H9 (cell line): ENCODE results near the gene COTL1. TPM values are rescaled to one million over a fixed set of nuclear protein-coding genes. Genes with fewer than 3 reads are reported as not detected.

Experiments used
- DNase-seq: peaks from one replicate; pipeline ENCODE4 v3.0.0-alpha.2; 2017
- H2AFZ ChIP-seq: one replicate; pipeline ENCODE4 v1.6.1; 2013; ENCODE audit warnings: mild to moderate bottlenecking, low read length, control low read depth, moderate library complexity
- H2AK5ac ChIP-seq: 2 replicates; pipeline ENCODE4 v1.6.1; 2013; ENCODE audit warnings: low read length, control low read depth, mixed read lengths; ENCODE audit not compliant: insufficient read length
- H2BK120ac ChIP-seq: one replicate; pipeline ENCODE4 v1.6.1; 2013; ENCODE audit warnings: low read depth, mild to moderate bottlenecking, low read length, control low read depth, inconsistent platforms; ENCODE audit not compliant: poor library complexity, severe bottlenecking
- H2BK12ac ChIP-seq: 2 replicates; pipeline ENCODE4 v1.6.1; 2013; ENCODE audit warnings: low read length, control low read depth, mixed read lengths, low read depth; ENCODE audit not compliant: insufficient read length
- H2BK15ac ChIP-seq: 2 replicates; pipeline ENCODE4 v1.6.1; 2013; ENCODE audit warnings: low read depth, low read length, control low read depth
- H2BK20ac ChIP-seq: one replicate; pipeline ENCODE4 v1.6.1; 2013; ENCODE audit warnings: low read depth, mild to moderate bottlenecking, low read length, control low read depth, inconsistent platforms; ENCODE audit not compliant: poor library complexity, severe bottlenecking
- H2BK5ac ChIP-seq: 2 replicates; pipeline ENCODE4 v1.6.1; 2013; ENCODE audit warnings: low read length, control low read depth, mixed read lengths; ENCODE audit not compliant: insufficient read length
- H3K14ac ChIP-seq: 2 replicates; pipeline ENCODE4 v1.6.1; 2013; ENCODE audit warnings: low read length, control low read depth; ENCODE audit not compliant: insufficient read depth
- H3K18ac ChIP-seq: 2 replicates; pipeline ENCODE4 v1.6.1; 2013; ENCODE audit warnings: low read depth, mild to moderate bottlenecking, mixed read lengths, low read length, control low read depth; ENCODE audit not compliant: insufficient read length
- H3K23ac ChIP-seq: 2 replicates; pipeline ENCODE4 v1.6.1; 2013; ENCODE audit warnings: low read length, control low read depth, mixed read lengths, low read depth; ENCODE audit not compliant: insufficient read length
- H3K23me2 ChIP-seq: 2 replicates; pipeline ENCODE4 v1.6.1; 2013; ENCODE audit warnings: low read depth, mild to moderate bottlenecking, mixed read lengths, low read length, control low read depth; ENCODE audit not compliant: insufficient read length, poor library complexity, severe bottlenecking
- H3K27ac ChIP-seq: 2 replicates; pipeline ENCODE4 v1.5.1; 2013; ENCODE audit warnings: low read length, control low read depth, mixed read lengths, low read depth; ENCODE audit not compliant: insufficient read length
- H3K27me3 ChIP-seq: 2 replicates; pipeline ENCODE4 v1.6.1; 2013; ENCODE audit warnings: low read length, control low read depth, inconsistent platforms; ENCODE audit not compliant: insufficient read depth
- H3K4ac ChIP-seq: 2 replicates; pipeline ENCODE4 v1.6.1; 2013; ENCODE audit warnings: low read depth, mild to moderate bottlenecking, control low read depth, inconsistent platforms, low read length, moderate library complexity
- H3K4me1 ChIP-seq: 2 replicates; pipeline ENCODE4 v1.6.1; 2013; ENCODE audit warnings: low read length, control low read depth, inconsistent platforms; ENCODE audit not compliant: insufficient read depth
- H3K4me2 ChIP-seq: 2 replicates; pipeline ENCODE4 v1.6.1; 2013; ENCODE audit warnings: low read length, control low read depth, mixed read lengths; ENCODE audit not compliant: insufficient read length, insufficient read depth
- H3K56ac ChIP-seq: 2 replicates; pipeline ENCODE4 v1.6.1; 2013; ENCODE audit warnings: low read depth, mild to moderate bottlenecking, mixed read lengths, low read length, control low read depth; ENCODE audit not compliant: insufficient read length
- H3K79me1 ChIP-seq: 2 replicates; pipeline ENCODE4 v1.6.1; 2013; ENCODE audit warnings: low read depth, mild to moderate bottlenecking, moderate library complexity, low read length, control low read depth, inconsistent platforms; ENCODE audit not compliant: insufficient read depth, poor library complexity, severe bottlenecking
- H3K79me2 ChIP-seq: 2 replicates; pipeline ENCODE4 v1.6.1; 2013; ENCODE audit warnings: low read length, control low read depth, inconsistent platforms; ENCODE audit not compliant: insufficient read depth
- H3K9ac ChIP-seq: 2 replicates; pipeline ENCODE4 v1.6.1; 2013; ENCODE audit warnings: low read length, control low read depth, mixed read lengths; ENCODE audit not compliant: insufficient read length; ENCODE audit errors: extremely low read depth
- H3K9me3 ChIP-seq: one replicate; pipeline ENCODE4 v1.6.1; 2013; ENCODE audit warnings: low read depth, low read length, inconsistent platforms; ENCODE audit not compliant: control insufficient read depth
- H3T11ph ChIP-seq: one replicate; pipeline ENCODE4 v1.6.1; 2013; ENCODE audit warnings: mild to moderate bottlenecking, low read length, control low read depth, inconsistent platforms
- H4K20me1 ChIP-seq: one replicate; pipeline ENCODE4 v1.6.1; 2013; ENCODE audit not compliant: control insufficient read depth, insufficient read length, insufficient read depth
- H4K5ac ChIP-seq: 2 replicates; pipeline ENCODE4 v1.6.1; 2013; ENCODE audit warnings: low read depth, mild to moderate bottlenecking, mixed read lengths, low read length, control low read depth; ENCODE audit not compliant: insufficient read length
- H4K8ac ChIP-seq: replicated peaks from 2 replicates; pipeline ENCODE4 v1.6.1; 2013; ENCODE audit warnings: low read length, control low read depth, mixed read lengths, low read depth; ENCODE audit not compliant: insufficient read length
- H4K91ac ChIP-seq: 2 replicates; pipeline ENCODE4 v1.6.1; 2013; ENCODE audit warnings: low read depth, mild to moderate bottlenecking, moderate library complexity, mixed read lengths, low read length, control low read depth; ENCODE audit not compliant: insufficient read length
- H3K27ac Mint-ChIP-seq, 3 experiments: 2 replicates in 2 of 3; 3 replicates in 1 of 3; pipeline ENCODE4 v1.8.0; 2020 to 2021; ENCODE audit warnings: mixed read lengths in 3 of 3, mild to moderate bottlenecking in 1 of 3, moderate library complexity in 1 of 3
- H3K27me3 Mint-ChIP-seq: 2 replicates; pipeline ENCODE4 v1.8.0; 2021; ENCODE audit warnings: low read depth, mild to moderate bottlenecking, moderate library complexity, mixed read lengths
- H3K36me3 Mint-ChIP-seq, 3 experiments: 2 replicates in 2 of 3; 3 replicates in 1 of 3; pipeline ENCODE4 v1.8.0; 2020 to 2021; ENCODE audit warnings: low read depth in 3 of 3, mixed read lengths in 3 of 3; ENCODE audit not compliant: insufficient read depth in 1 of 3
- H3K4me1 Mint-ChIP-seq, 2 experiments: 2 replicates each; pipeline ENCODE4 v1.8.0; 2020; ENCODE audit warnings: mixed read lengths in 2 of 2
- H3K4me3 Mint-ChIP-seq, 2 experiments: 2 replicates in 1 of 2; 3 replicates in 1 of 2; pipeline ENCODE4 v1.8.0; 2020 to 2021; ENCODE audit warnings: mild to moderate bottlenecking in 2 of 2, mixed read lengths in 2 of 2, moderate library complexity in 1 of 2
- H3K9me3 Mint-ChIP-seq, 2 experiments: 2 replicates in 1 of 2; 3 replicates in 1 of 2; pipeline ENCODE4 v1.8.0; 2020; ENCODE audit warnings: mild to moderate bottlenecking in 2 of 2, mixed read lengths in 2 of 2, moderate library complexity in 1 of 2
- WGBS: extraction: QIAGEN DNeasy Blood & Tissue Kit; methylation state at CpG from one replicate; pipeline ENCODE4 v1.1.7; 2013; ENCODE audit warnings: missing lambda C conversion rate, low lambda C conversion rate, mixed read lengths; ENCODE audit not compliant: insufficient read length; ENCODE audit errors: extremely low coverage; 5-methylcytosine and 5-hydroxymethylcytosine counted together
- total RNA-seq: library from RNA; stranded (reverse); gene quantifications from 2 replicates; pipeline ENCODE4 v1.2.1, GENCODE V29; 2021
- TF ChIP-seq, protein P1 (sequence below): fragments of 200-600 bp; sonication (generic); conservative IDR thresholded peaks from 3 replicates; pipeline ENCODE4 v1.8.0; 2021; ENCODE audit warnings: antibody characterized with exemption, mild to moderate bottlenecking

Gene COTL1
- total RNA-seq, 1 experiment from 2014 or later, result 81.4 TPM

GRCh38 chr16:84577034-84577803, 40.7 kb downstream of the COTL1 start:
- Mint-ChIP-seq H3K4me1 (peaks cover 4 to 6% of the 10 kb centered on the region in 2 experiments; a peak in 2 of 4 replicates), H3K9me3 (no peaks in the 10 kb centered on the region), H3K36me3 (peaks cover 0 to 4% (median 2%) of the 10 kb centered on the region in 3 experiments; a peak in 3 of 7 replicates), H3K27ac (no peak overlapping the region), H3K4me3 (no peak overlapping the region), H3K27me3 (no peaks in the 10 kb centered on the region)
- Histone ChIP-seq H3K27me3 (no peaks in the 10 kb centered on the region), H4K91ac (no peak overlapping the region), H3K79me1 (no peaks in the 10 kb centered on the region), H2AK5ac (no peak overlapping the region), H2BK120ac (no peak overlapping the region), H2BK20ac (no peak overlapping the region), H3K4me2 (no peak overlapping the region), H4K8ac (no peak overlapping the region), H3T11ph (no peak overlapping the region), H3K9me3 (no peaks in the 10 kb centered on the region), H3K23me2 (no peaks in the 10 kb centered on the region), H4K20me1 (no peaks in the 10 kb centered on the region), H3K4me1 (no peaks in the 10 kb centered on the region), H2BK5ac (no peak overlapping the region), H4K5ac (no peak overlapping the region), H2AFZ (no peak overlapping the region), H3K56ac (no peak overlapping the region), H2BK12ac (no peak overlapping the region), H3K4ac (no peak overlapping the region), H2BK15ac (no peak overlapping the region), H3K23ac (no peak overlapping the region), H3K14ac (no peak overlapping the region), H3K18ac (no peak overlapping the region), H3K27ac (no peak overlapping the region), H3K9ac (no peak overlapping the region), H3K79me2 (no peaks in the 10 kb centered on the region; the same call in 1 of the 2 replicates)
- no CpG with 5 or more reads among the region's 15 CpGs for WGBS
- DNase-seq, result no peak
- TF ChIP-seq, protein P1, sequence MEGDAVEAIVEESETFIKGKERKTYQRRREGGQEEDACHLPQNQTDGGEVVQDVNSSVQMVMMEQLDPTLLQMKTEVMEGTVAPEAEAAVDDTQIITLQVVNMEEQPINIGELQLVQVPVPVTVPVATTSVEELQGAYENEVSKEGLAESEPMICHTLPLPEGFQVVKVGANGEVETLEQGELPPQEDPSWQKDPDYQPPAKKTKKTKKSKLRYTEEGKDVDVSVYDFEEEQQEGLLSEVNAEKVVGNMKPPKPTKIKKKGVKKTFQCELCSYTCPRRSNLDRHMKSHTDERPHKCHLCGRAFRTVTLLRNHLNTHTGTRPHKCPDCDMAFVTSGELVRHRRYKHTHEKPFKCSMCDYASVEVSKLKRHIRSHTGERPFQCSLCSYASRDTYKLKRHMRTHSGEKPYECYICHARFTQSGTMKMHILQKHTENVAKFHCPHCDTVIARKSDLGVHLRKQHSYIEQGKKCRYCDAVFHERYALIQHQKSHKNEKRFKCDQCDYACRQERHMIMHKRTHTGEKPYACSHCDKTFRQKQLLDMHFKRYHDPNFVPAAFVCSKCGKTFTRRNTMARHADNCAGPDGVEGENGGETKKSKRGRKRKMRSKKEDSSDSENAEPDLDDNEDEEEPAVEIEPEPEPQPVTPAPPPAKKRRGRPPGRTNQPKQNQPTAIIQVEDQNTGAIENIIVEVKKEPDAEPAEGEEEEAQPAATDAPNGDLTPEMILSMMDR, result no peak
